Astrocyte (in vitro differentiated cells and primary cell): ENCODE measurements around the gene HFE.

Experiments
- EZH2 ChIP-seq: IDR thresholded peaks from 2 replicates; pipeline ENCODE4 v1.6.1; 2012; ENCODE audit warnings: mild to moderate bottlenecking, low read length, inconsistent platforms; ENCODE audit not compliant: insufficient read depth
- TF ChIP-seq, protein P1 (sequence below): IDR thresholded peaks from 2 replicates; pipeline ENCODE4 v1.5.1; 2011; ENCODE audit warnings: low read depth, mild to moderate bottlenecking, inconsistent platforms, low read length, moderate library complexity; ENCODE audit not compliant: insufficient read depth

DNA sequence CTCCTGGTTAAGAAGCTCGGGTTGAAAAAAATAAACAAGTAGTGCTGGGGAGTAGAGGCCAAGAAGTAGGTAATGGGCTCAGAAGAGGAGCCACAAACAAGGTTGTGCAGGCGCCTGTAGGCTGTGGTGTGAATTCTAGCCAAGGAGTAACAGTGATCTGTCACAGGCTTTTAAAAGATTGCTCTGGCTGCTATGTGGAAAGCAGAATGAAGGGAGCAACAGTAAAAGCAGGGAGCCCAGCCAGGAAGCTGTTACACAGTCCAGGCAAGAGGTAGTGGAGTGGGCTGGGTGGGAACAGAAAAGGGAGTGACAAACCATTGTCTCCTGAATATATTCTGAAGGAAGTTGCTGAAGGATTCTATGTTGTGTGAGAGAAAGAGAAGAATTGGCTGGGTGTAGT is 2.0 kb downstream of the HFE start:
- TF ChIP-seq, protein P1, sequence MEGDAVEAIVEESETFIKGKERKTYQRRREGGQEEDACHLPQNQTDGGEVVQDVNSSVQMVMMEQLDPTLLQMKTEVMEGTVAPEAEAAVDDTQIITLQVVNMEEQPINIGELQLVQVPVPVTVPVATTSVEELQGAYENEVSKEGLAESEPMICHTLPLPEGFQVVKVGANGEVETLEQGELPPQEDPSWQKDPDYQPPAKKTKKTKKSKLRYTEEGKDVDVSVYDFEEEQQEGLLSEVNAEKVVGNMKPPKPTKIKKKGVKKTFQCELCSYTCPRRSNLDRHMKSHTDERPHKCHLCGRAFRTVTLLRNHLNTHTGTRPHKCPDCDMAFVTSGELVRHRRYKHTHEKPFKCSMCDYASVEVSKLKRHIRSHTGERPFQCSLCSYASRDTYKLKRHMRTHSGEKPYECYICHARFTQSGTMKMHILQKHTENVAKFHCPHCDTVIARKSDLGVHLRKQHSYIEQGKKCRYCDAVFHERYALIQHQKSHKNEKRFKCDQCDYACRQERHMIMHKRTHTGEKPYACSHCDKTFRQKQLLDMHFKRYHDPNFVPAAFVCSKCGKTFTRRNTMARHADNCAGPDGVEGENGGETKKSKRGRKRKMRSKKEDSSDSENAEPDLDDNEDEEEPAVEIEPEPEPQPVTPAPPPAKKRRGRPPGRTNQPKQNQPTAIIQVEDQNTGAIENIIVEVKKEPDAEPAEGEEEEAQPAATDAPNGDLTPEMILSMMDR: no peak
- no peak for TF ChIP-seq EZH2
